ENCODE results near the gene NOL12.
A peak's percentile ranks its signal among the peaks of the same experiment; 100 is the strongest.
"Not testable (repeated sequence)": the region's sequence is repeated elsewhere in the genome, so short reads cannot be mapped to it uniquely, and the experiment has no call there.

The NOL12 gene

GRCh38 chr22:37681001-37681424 is 5.1 kb upstream of the NOL12 start:
- no peak for DNase-seq

- DNase-seq, result peak; percentile 89
Observed at GRCh38 chr22:37681556-37682049, 4.5 kb upstream of the NOL12 start.

GRCh38 chr22:37684803-37685615 is 1.1 kb upstream of the NOL12 start:
- no peak for DNase-seq

- no peak for DNase-seq
Observed at GRCh38 chr22:37690407-37690806, 4.3 kb downstream of the NOL12 start.

- no peak for DNase-seq
Observed at GRCh38 chr22:37690901-37691504, 4.9 kb downstream of the NOL12 start.

- no peak for DNase-seq
Observed at GRCh38 chr22:37692627-37693285, 6.6 kb downstream of the NOL12 start.

- not testable (repeated sequence) for DNase-seq
Observed at GRCh38 chr22:37694131-37694530, 8.0 kb downstream of the NOL12 start.

GRCh38 chr22:37696260-37696656 is 10.1 kb downstream of the NOL12 start:
- not testable (repeated sequence) for DNase-seq

GRCh38 chr22:37696657-37697537 is 10.8 kb downstream of the NOL12 start, which contains the start of gene TRIOBP:
Gene TRIOBP (plus strand): TSS chr22:37697048. CDS start chr22:37701366, 4,318 bp downstream.
- peak; percentile 92 for DNase-seq

GRCh38 chr22:37697538-37697835 is 11.3 kb downstream of the NOL12 start:
- DNase-seq, result no peak

- DNase-seq, result no peak
Observed at GRCh38 chr22:37701141-37701786, 15.1 kb downstream of the NOL12 start.

- DNase-seq, result no peak
Observed at GRCh38 chr22:37703906-37704305, 17.8 kb downstream of the NOL12 start.

- DNase-seq, result no peak
Observed at GRCh38 chr22:37704645-37705044, 18.5 kb downstream of the NOL12 start.

- DNase-seq, result no peak
Observed at GRCh38 chr22:37705205-37705604, 19.1 kb downstream of the NOL12 start.

GRCh38 chr22:37708580-37709444 is 22.7 kb downstream of the NOL12 start:
- DNase-seq, result no peak

GRCh38 chr22:37709445-37709765 is 23.3 kb downstream of the NOL12 start:
- no peak for DNase-seq

GRCh38 chr22:37710675-37711074 is 24.5 kb downstream of the NOL12 start:
- no peak for DNase-seq

GRCh38 chr22:37711490-37711889 is 25.3 kb downstream of the NOL12 start:
- DNase-seq, result no peak

GRCh38 chr22:37713761-37714160 is 27.6 kb downstream of the NOL12 start:
- no peak for DNase-seq

GRCh38 chr22:37714634-37715033 is 28.5 kb downstream of the NOL12 start:
- no peak for DNase-seq

- DNase-seq, result no peak
Observed at GRCh38 chr22:37715760-37716159, 29.6 kb downstream of the NOL12 start.

All from activated effector memory CD4-positive, alpha-beta T cell treated with anti-CD3 and anti-CD28 coated beads, Interleukin-2, amount 50 U/mL, for 16 hours (primary cell).